GM21423 (cell line): ENCODE measurements around the gene CEND1.

Experiments used
- ATAC-seq: cut with Tn5 transposase; IDR thresholded peaks from one replicate; pipeline ENCODE4 v1.9.1; 2021; ENCODE audit warnings: mild to moderate bottlenecking, moderate library complexity; ENCODE audit not compliant: unreplicated experiment

Gene CEND1

DNA sequence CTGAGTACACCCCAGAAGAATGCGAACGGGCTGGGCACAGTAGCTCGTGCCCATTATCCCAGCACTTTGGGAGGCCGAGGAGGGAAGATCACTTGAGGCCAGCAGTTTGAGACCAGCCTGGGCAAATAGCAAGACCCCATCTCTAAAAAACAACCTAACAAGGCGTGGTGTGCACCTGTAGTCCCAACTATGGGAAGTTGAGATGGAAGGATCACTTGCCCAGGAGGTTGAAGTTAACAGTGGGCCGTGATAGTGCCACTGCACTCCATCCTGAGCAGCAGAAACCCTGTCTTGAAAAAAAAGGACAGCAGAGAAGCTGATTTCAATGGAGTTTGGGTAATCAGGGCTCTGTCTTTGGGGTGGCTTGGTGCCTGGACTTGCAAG, 23.2 kb upstream of the CEND1 start:
- no peak for ATAC-seq

DNA sequence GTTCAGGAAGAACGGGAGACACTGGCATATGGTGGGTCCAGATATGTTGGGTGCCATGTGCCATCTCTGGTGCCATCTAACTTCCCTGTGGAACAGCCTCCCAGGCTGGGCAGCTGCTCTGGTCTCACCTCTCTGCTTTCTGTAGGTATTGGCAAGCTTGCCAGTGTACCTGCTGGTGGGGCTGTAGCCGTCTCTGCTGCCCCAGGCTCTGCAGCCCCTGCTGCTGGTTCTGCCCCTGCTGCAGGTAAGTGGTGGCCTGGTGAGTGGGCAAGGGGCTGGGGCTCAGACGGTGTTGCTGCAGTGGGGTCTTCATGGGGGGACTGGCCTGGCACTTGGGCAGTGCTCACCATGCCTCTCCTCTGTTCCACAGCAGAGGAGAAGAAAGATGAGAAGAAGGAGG, 22.5 kb upstream of the CEND1 start:
- no peak for ATAC-seq

DNA sequence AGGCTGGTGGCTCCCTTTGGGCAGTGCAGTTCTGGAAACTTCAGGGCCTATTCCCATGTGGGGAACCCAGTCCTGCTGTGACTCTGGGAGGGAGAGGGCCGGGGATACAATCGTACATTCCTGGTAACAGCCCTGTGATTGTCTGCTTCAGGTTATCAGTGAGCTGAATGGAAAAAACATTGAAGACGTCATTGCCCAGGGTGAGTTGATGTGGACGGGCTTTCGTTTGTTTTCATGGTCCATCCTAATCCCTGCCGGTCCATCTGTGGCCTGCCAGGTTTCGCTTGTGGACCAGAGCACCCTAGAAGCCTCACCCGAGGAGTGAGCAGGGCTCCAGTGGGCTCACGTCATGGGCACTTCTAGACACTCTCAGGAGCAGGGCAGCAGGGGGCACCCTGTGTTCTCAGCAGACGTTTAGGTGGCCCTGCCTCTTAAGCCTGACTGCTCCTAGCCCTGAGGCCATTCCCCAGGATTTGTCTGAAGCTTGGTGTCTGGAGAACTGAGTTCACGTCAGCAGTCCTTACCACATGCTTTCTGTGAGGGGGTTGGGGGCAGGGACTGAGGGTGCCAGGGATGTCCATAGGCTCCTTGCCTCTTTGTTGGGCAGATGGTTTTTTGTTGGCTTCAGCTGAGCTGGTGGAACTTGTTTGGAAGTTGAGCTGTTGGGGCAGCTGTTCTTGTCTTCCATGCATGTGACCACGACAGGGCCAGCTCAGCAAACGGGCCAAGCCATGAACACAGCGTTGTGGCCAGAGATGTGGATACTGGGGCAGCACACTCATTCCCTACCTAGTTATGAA, 21.8 kb upstream of the CEND1 start:
- no peak for ATAC-seq

- peak; percentile 5 for ATAC-seq
Observed at GRCh38 chr11:810040-810567, 20.2 kb upstream of the CEND1 start.

DNA sequence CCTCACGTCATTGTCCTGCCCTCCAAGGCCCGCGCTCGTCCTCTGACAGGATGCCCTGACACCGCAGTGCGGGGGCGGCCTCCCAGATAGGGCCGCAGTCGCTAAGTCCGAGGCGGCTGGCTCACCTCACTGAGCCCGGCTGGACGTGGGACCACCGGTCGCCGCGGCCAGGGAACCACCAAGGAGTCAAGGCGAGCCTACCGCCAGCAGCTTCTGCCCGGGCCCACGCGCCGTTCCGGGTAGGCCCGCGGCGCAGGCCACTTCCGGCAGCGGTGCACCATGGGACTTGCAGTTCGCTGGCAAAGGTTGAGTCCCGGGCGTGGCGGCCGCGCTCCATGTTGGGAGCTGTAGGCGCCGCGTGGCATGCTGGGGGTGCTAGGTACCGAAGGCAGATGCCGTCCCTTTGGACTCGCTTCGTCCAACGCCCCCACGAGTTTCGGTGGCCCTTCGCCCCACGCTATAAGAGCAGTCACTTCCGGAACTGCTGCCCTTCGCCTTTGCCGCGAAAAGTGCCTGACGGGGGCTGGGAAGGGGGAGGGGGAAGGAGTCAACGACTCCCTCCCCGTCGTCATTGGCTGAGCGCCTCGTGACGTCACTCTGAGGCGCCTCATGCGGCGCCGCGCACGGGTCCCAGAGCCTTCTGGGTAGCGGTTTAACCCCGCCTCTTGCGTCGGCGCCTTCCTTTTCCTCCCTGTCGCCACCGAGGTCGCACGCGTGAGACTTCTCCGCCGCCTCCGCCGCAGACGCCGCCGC, 19.6 kb upstream of the CEND1 start, which contains the start of gene RPLP2:
Gene RPLP2, plus strand, starts transcription at position 681 of the 753 bp plus-strand sequence. CDS start 268 bp downstream, outside the sequence.
- ATAC-seq: peak; percentile 71

GRCh38 chr11:808427-809286, 18.8 kb upstream of the CEND1 start:
- ATAC-seq: no peak

GRCh38 chr11:804599-804964, 14.7 kb upstream of the CEND1 start:
- ATAC-seq: no peak

- no peak for ATAC-seq
Observed at GRCh38 chr11:803770-804598, 14.1 kb upstream of the CEND1 start.

- no peak for ATAC-seq
Observed at GRCh38 chr11:803467-803742, 13.5 kb upstream of the CEND1 start.

DNA sequence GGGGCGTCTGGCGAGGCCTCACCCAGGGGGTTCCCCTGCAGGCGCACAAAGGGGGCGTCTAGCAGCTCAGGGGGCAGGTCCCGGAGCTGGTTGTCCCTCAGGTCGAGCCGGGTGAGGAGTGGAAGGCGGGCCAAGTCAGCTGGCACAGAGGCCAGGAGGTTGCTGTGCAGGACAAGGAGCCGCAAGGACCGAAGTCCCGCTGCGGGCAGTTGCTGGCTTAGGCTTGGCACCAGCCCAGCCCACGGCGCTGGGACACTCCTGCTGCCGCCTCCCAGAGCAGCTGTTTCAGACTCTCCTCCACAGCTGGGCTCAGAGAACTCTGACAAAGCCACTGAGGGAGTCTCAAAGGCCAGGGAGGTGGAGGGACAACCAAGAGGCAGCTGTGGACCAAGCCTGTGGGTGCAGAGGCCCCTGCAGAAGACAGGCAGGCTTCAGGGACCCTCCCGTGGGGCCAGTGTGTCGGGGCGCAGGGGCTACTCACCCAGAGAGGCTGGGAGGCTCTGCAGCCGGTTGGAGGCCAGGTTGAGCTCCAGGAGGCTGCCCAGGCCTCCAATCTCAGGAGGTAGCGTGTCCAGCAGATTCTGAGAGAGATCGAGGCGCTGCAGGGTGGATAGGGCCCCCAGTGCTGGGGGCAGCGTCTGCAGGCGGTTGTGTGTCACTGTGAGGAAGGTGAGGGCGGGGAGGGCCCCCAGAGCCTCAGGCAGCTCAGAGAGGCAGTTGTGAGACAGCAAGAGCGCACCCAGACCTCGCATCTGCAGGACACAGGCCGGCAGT, 13.0 kb upstream of the CEND1 start:
- no peak for ATAC-seq

DNA sequence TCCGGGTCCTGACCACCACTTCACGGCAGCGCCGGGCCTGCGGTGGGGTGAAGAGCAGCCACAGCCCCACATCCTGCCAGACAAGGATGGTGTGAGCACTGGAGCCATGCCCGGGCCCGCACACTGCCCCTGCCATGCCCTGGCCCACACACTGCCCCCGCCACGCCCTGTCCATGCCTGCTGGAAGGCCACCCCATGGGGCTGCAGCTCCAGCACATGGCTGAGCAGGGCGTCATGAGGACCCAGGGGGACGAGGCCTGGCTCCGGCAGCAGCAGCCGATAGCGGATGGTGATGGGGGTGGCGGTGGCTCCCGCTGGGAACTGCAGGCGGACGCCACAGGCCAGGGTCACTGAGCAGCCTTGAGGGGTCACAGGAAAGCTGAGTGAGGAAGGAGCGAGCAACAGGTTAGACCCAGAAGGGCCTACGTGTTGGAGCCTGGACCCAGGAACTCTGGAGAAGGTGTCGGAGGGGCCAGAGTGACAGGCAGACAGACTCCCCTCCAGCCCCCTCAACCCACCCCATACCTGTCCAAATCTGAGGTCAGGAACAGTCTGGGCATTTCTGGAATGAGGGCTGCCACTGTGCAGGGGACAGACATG, 12.2 kb upstream of the CEND1 start:
- ATAC-seq: no peak

DNA sequence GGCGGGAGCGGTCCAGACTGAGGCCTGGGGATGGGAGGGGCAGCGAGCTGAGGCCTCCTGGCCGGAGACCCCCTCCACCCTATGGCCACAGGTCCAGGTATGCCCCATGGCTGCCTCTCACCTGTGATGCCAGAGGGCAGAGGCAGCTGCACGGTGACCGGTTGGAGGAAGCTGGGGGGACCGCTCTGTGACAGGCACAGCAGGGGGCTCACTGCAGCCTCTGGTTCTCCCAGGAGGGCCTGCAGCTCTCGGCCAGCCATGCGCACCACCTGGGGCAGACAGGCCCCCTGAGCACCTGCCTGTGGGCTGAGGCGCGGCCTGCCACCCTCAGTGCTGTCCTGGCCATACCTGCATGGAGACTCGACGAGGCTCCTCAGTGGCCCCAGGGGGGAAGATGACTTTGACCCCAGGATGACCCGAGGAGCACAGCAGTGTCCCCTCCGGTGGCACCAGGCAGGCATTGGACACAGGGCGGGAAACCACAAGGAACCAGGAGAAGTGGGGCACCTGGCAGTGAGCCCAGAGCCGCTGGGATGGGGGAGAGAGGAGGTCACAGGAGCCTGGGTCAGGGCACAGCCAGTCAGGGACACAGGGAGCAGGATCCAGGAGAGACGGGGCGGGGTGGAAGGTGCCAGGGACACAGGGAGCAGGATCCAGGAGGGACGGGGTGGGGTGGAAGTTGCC, 11.3 kb upstream of the CEND1 start:
- ATAC-seq: no peak

GRCh38 chr11:800473-800872, 10.6 kb upstream of the CEND1 start:
- ATAC-seq: no peak

- ATAC-seq: no peak
Observed at GRCh38 chr11:799641-800316, 9.9 kb upstream of the CEND1 start.

DNA sequence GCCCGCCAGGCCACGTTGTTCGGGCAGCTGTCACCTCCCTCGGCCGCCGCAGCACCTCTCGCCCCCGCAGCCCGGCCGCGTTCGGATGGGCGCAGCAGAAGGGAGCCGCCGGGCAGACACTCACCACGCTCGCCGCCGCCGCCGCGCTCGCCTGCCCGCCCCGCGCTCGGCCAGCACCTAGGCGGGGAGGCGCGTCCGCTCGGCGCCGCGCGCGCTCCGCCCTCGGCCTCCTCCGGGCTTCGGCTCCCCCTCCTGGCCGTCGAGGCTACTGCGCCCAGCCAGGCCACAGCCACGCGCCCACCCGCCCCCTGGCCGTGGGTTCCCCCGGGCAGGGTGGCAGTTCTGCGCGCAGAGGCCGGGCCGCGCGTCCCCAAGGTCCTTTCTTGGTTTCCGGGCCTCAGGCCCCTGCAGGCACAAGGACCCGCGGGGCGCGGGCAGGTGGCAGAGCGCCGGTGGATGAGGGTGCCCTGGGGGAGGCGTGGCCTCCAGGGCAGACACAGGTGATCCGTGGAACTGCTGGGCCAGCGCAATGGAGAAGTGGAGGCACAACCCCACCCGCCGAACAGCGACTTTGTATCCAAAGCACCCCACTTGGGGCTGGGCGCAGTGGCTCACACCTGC, 8.3 kb upstream of the CEND1 start, which contains the start of gene SLC25A22:
Gene SLC25A22, minus strand, starts transcription at position 189 of the 621 bp plus-strand sequence. CDS start 3,275 bp downstream, outside the sequence.
- peak; percentile 53 for ATAC-seq

DNA sequence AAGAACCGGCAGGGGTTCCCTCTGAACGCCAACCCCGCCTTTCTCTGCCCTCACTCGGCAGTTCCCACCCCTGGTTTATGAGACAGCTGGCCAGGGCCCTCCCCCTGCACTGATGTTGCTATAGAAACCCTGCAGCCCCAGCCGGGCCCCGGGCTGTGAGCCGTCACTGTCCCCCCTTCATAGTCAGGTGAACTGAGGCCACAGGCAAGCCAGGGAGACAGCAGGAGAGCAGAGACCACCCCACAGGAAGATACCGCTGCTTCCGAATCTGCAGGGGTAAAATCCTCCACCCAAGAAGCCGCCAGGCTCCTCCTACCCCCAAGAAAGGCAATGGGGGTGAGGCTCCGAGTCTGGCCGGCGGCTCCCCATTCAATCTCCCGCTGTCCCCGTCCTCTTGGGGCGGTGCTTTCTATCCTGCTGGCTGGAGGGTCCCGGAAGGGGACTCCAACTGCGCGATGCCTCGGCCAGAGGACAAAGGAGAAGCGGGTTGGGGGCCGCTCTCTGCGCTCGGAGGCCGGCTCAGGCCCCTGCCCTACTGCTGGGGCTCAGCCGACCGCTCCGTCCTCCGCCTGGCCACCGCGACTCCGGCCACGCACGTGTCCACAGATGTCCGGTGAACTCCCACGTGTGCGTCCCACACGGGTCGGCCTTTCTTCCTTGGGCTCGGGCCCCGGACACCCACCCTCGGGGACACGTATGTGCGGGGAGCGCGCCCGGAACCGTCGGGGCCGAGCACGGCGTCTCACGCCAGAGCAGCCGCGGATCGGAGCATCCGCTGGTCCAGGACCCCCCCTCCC, 7.6 kb upstream of the CEND1 start:
- ATAC-seq: peak; percentile 34
